Measurements from ENCODE around the gene DYNLT3. TPM values are rescaled to one million over a fixed set of nuclear protein-coding genes. Genes with fewer than 3 reads are reported as not detected.
A peak's percentile ranks its signal among the peaks of the same experiment; 100 is the strongest.

The DYNLT3 gene
- total RNA-seq, 1 donor from 2014 or later: 13.4 TPM

DNA sequence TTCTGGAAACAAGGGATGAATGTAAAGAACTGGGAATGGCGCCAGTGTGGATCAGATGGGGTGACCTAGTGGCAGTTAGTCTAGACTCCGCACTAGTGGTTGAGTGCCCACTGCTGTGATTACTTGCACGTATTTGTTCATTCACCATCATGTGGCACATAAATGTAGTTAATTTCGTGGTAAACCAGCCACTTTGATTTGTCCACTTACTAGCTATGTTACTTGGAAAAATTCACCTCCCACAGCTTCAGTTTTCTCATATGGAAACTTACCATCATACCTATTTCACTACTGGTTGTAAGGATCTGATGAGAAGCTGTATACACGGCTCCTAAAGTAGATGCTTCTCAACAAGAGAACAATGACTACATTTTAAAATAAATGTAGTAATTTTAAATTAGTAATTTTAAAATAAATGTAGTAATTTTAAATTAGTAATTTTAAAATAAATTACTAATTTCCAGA, 394 bp upstream of the DYNLT3 start:
- no peak overlapping the region for H3K27ac Mint-ChIP-seq (ENCODE audit: unreplicated experiment)
- no peaks in the 10 kb centered on the region for H3K36me3 Mint-ChIP-seq (ENCODE audit: low read depth, unreplicated experiment)
- TF ChIP-seq, protein P1, sequence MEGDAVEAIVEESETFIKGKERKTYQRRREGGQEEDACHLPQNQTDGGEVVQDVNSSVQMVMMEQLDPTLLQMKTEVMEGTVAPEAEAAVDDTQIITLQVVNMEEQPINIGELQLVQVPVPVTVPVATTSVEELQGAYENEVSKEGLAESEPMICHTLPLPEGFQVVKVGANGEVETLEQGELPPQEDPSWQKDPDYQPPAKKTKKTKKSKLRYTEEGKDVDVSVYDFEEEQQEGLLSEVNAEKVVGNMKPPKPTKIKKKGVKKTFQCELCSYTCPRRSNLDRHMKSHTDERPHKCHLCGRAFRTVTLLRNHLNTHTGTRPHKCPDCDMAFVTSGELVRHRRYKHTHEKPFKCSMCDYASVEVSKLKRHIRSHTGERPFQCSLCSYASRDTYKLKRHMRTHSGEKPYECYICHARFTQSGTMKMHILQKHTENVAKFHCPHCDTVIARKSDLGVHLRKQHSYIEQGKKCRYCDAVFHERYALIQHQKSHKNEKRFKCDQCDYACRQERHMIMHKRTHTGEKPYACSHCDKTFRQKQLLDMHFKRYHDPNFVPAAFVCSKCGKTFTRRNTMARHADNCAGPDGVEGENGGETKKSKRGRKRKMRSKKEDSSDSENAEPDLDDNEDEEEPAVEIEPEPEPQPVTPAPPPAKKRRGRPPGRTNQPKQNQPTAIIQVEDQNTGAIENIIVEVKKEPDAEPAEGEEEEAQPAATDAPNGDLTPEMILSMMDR (IDR thresholded peaks at IDR 0.05; ENCODE audit: unreplicated experiment): no peak
- H3K27me3 Mint-ChIP-seq (ENCODE audit: unreplicated experiment): no peaks in the 10 kb centered on the region
- DNase-seq (ENCODE audit: low spot score): no peak
- no peaks in the 10 kb centered on the region for H3K9me3 Mint-ChIP-seq (ENCODE audit: unreplicated experiment)
- no peaks in the 10 kb centered on the region for H3K4me1 Mint-ChIP-seq (ENCODE audit: unreplicated experiment)
- peak overlapping the region; percentile 85 for H3K4me3 Mint-ChIP-seq (ENCODE audit: unreplicated experiment)

DNA sequence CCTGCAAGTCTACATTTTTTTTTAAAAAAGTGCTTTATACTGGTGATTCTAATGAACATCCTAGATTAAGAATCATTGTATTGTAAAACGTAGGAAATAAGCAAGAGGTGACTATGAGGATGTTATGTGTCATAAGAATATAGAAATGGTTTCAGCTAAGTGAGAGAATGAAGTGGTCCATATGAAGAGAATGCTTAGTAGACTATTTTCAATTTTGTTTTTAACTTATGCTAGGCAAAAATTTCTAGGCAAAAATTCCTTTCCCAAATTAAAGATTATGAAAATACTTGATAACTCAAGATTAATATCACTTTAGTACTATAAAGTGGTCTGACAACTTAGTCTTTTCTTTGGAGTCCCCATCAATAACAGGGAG, 825 bp downstream of the DYNLT3 start:
- TF ChIP-seq, protein P1 (IDR thresholded peaks at IDR 0.05; ENCODE audit: unreplicated experiment): no peak
- Mint-ChIP-seq H3K4me1 (ENCODE audit: unreplicated experiment) (no peaks in the 10 kb centered on the region), H3K36me3 (ENCODE audit: low read depth, unreplicated experiment) (no peaks in the 10 kb centered on the region), H3K27ac (ENCODE audit: unreplicated experiment) (no peak overlapping the region), H3K4me3 (ENCODE audit: unreplicated experiment) (peak overlapping the region; percentile 85), H3K9me3 (ENCODE audit: unreplicated experiment) (no peaks in the 10 kb centered on the region), H3K27me3 (ENCODE audit: unreplicated experiment) (no peaks in the 10 kb centered on the region)
- DNase-seq (ENCODE audit: low spot score): no peak

DNA sequence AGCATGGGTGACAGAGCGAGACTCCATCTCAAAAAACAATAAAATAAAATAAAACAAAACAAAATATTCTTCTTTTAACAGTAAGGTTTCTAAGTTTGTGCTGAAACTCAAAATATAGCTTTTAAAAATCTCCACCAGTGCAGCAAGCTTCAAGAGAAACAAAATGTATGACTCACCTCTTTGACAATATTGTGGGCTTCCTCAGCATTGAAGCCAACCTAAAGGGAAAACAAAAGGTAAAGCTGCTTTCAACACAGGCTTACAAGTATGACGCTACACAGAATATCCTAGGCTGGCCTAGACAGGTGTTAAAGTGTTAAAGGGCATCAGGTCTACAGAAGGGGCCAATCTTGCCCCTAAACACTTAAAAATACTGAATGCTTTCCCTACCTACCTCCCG, 1.2 kb downstream of the DYNLT3 start:
- Mint-ChIP-seq H3K4me1 (ENCODE audit: unreplicated experiment) (no peaks in the 10 kb centered on the region), H3K27ac (ENCODE audit: unreplicated experiment) (no peak overlapping the region), H3K9me3 (ENCODE audit: unreplicated experiment) (no peaks in the 10 kb centered on the region), H3K4me3 (ENCODE audit: unreplicated experiment) (peak overlapping the region; percentile 85), H3K27me3 (ENCODE audit: unreplicated experiment) (no peaks in the 10 kb centered on the region), H3K36me3 (ENCODE audit: low read depth, unreplicated experiment) (no peaks in the 10 kb centered on the region)
- TF ChIP-seq, protein P1 (IDR thresholded peaks at IDR 0.05; ENCODE audit: unreplicated experiment): no peak
- DNase-seq (ENCODE audit: low spot score): no peak

DNA sequence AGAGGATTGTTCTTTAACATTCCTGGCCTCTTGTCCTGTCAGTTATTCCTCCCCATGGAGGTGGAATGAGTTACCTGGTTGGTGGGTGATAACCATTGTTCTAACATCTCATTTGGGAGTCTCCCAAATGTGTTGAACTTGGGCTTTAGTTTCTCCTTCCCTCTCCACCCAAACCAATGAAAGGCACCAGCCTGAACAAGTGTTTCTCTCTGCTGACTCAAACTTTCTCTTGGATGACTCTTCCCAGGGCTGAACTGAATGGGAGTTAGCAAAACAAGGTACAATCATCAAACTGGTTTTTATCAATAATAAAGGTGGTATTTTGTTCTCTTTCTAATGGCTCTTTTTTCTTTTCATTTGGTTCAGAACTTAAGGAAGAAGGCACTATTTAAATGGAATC, 2.7 kb downstream of the DYNLT3 start:
- no peak overlapping the region for H3K27ac Mint-ChIP-seq (ENCODE audit: unreplicated experiment)
- no peaks in the 10 kb centered on the region for H3K9me3 Mint-ChIP-seq (ENCODE audit: unreplicated experiment)
- no peaks in the 10 kb centered on the region for H3K4me1 Mint-ChIP-seq (ENCODE audit: unreplicated experiment)
- H3K36me3 Mint-ChIP-seq (ENCODE audit: low read depth, unreplicated experiment): no peaks in the 10 kb centered on the region
- no peak for DNase-seq (ENCODE audit: low spot score)
- H3K27me3 Mint-ChIP-seq (ENCODE audit: unreplicated experiment): no peaks in the 10 kb centered on the region
- H3K4me3 Mint-ChIP-seq (ENCODE audit: unreplicated experiment): no peak overlapping the region
- TF ChIP-seq, protein P1 (IDR thresholded peaks at IDR 0.05; ENCODE audit: unreplicated experiment): no peak

DNA sequence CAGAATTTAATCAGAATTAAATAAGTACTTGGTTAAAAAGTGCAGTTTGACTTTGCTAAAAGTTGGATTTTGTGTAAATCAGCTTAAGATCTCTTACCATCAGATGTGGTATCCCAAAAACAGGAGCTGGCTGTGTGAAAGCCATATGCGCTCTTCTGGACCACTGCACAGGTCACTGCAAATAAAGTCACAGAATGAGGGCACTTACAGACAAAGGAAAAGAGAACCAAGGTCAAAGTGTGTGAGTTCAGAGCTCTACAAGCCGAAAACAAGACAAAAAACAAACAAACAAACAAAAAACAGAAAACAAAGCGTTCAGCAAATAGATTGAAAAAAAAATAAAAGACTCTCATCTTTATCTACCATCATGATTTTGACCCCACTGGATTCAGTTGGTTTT, 6.4 kb downstream of the DYNLT3 start:
- Mint-ChIP-seq H3K27me3 (ENCODE audit: unreplicated experiment) (no peaks in the 10 kb centered on the region), H3K4me3 (ENCODE audit: unreplicated experiment) (no peak overlapping the region), H3K27ac (ENCODE audit: unreplicated experiment) (no peak overlapping the region), H3K4me1 (ENCODE audit: unreplicated experiment) (no peaks in the 10 kb centered on the region), H3K36me3 (ENCODE audit: low read depth, unreplicated experiment) (no peaks in the 10 kb centered on the region), H3K9me3 (ENCODE audit: unreplicated experiment) (no peaks in the 10 kb centered on the region)
- DNase-seq (ENCODE audit: low spot score): no peak
- TF ChIP-seq, protein P1 (IDR thresholded peaks at IDR 0.05; ENCODE audit: unreplicated experiment): no peak

Data from endothelial cell (in vitro differentiated cells).